Measurements from ENCODE around the gene SLCO1B1.
"Not testable (repeated sequence)": the region's sequence is repeated elsewhere in the genome, so short reads cannot be mapped to it uniquely, and the experiment has no call there.

Gene SLCO1B1

DNA sequence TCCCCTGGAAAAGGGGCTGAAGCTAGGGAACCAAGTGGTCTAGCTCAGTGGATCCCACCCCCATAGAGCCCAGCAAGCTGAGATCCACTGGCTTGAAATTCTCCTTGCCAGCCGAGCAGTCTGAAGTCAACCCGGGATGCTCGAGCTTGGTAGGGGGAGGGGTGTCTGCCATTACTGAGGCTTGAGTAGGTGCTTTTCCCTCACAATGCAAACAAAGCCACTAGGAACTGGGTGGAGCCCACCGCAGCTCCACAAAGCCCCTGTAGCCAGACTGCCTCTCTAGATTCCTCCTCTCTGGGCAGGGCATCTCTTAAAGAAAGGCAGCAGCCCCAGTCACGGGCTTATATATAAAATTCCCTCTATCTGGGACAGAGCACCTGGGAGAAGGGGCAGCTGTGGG, 18.9 kb downstream of the SLCO1B1 start:
- not testable (repeated sequence) for H3K36me3 ChIP-seq (ENCODE audit: control insufficient read depth in 1 of 2, insufficient read depth in 2 of 2, low read length in 2 of 2); H3K9me3 ChIP-seq (ENCODE audit: control insufficient read depth in 1 of 2, low read length in 2 of 2); H3K27ac ChIP-seq (ENCODE audit: low read length); H3K4me1 ChIP-seq (ENCODE audit: control insufficient read depth in 1 of 2, insufficient read depth in 2 of 2, low read length in 2 of 2); H3K27me3 ChIP-seq (ENCODE audit: low read depth, low read length); H3K4me3 ChIP-seq (ENCODE audit: low read depth in 1 of 2, low read length in 2 of 2)

DNA sequence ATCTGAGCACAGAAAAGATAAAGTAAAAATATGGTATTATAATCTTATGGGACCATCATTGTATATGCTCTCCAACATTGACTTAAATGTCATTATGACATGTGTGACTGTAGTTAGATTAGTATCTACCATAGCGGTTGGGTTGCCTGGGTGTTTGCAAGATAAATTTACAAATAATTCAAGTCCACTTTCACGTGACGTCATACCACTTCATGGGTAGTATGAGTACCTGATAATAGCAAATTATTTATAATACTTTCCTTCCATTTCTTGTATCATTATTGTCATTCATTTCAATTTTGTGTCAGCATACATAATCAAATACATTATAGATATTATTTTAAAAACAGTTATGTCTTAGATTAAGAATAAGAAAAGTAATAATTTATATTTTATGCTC, 20.2 kb downstream of the SLCO1B1 start:
- no peaks in the 10 kb centered on the region for H3K36me3 ChIP-seq (ENCODE audit: control insufficient read depth in 1 of 2, insufficient read depth in 2 of 2, low read length in 2 of 2)
- no peaks in the 10 kb centered on the region for H3K27me3 ChIP-seq (ENCODE audit: low read depth, low read length)
- no peaks in the 10 kb centered on the region for H3K4me1 ChIP-seq (ENCODE audit: control insufficient read depth in 1 of 2, insufficient read depth in 2 of 2, low read length in 2 of 2)
- H3K27ac ChIP-seq (ENCODE audit: low read length), result no peak overlapping the region
- H3K9me3 ChIP-seq (ENCODE audit: control insufficient read depth in 1 of 2, low read length in 2 of 2), result no peaks in the 10 kb centered on the region
- no peak overlapping the region for H3K4me3 ChIP-seq (ENCODE audit: low read depth in 1 of 2, low read length in 2 of 2)

DNA sequence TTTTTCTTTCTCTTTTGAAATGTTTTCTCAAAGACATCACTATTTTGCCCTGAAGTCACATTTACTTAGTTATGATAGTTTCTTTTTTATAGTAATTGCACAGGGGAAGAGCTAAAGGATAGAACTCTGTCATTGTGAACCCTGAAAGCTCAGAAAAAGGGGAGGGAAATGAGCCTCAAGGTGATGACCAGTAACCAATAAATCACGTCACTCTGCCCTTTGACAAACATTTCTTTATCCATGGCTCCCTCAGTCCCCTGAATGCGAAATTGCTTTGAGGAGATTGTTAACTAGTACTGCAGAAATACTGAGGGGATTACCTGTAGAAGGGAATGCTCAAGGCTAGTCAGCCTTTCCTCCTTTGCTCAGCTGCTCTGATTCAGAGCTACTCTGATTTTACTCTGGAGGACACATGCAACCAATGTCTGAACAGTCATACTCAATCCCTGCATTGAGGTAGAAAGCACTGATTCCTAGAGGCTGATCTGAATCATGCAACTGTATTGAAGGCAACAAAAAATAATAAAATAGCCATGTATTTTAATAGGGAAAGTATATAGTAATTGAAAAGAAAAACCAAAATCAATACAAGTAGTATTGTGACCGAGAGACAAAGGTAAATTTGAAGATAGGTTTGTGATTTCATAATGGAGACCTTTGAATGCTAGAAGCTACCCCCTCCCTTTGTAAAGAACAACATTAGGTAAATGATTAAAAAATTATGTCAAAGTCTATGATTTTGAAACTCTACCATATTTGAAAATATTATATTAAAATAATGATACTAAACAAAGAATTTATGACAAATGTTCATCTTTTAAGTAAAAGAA, 24.7 kb downstream of the SLCO1B1 start:
- no peak overlapping the region for H3K27ac ChIP-seq (ENCODE audit: low read length)
- H3K4me3 ChIP-seq (ENCODE audit: low read depth in 1 of 2, low read length in 2 of 2), result no peak overlapping the region
- H3K36me3 ChIP-seq (ENCODE audit: control insufficient read depth in 1 of 2, insufficient read depth in 2 of 2, low read length in 2 of 2), result no peaks in the 10 kb centered on the region

DNA sequence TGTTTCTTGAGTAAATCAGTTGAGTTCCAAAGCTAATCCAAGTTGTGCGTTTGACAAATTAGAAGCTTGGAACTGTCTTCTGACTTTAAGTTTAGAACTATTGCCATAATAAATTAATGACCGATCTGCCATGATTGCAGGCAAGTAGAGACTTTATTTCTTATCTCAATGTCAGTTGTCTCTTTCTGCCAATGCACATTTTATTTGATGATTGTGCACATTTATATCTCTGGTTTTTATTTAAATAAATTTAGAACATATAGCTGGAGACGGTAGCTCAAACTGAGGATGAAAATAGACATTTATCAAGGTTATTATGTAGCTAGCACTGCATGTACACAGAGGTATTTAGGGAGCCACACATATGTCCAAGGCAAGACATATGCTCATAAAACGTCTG, 34.1 kb downstream of the SLCO1B1 start:
- Histone ChIP-seq H3K4me3 (ENCODE audit: low read depth in 1 of 2, low read length in 2 of 2) (no peak overlapping the region), H3K4me1 (ENCODE audit: control insufficient read depth in 1 of 2, insufficient read depth in 2 of 2, low read length in 2 of 2) (no peaks in the 10 kb centered on the region), H3K27ac (ENCODE audit: low read length) (no peak overlapping the region), H3K9me3 (ENCODE audit: control insufficient read depth in 1 of 2, low read length in 2 of 2) (no peaks in the 10 kb centered on the region), H3K36me3 (ENCODE audit: control insufficient read depth in 1 of 2, insufficient read depth in 2 of 2, low read length in 2 of 2) (no peaks in the 10 kb centered on the region), H3K27me3 (ENCODE audit: low read depth, low read length) (no peaks in the 10 kb centered on the region)

More for the DNA sequence above, 24.7 kb downstream of the SLCO1B1 start:
- Histone ChIP-seq H3K9me3 (ENCODE audit: control insufficient read depth in 1 of 2, low read length in 2 of 2) (no peaks in the 10 kb centered on the region), H3K4me1 (ENCODE audit: control insufficient read depth in 1 of 2, insufficient read depth in 2 of 2, low read length in 2 of 2) (no peaks in the 10 kb centered on the region), H3K27me3 (ENCODE audit: low read depth, low read length) (no peaks in the 10 kb centered on the region)

DNA sequence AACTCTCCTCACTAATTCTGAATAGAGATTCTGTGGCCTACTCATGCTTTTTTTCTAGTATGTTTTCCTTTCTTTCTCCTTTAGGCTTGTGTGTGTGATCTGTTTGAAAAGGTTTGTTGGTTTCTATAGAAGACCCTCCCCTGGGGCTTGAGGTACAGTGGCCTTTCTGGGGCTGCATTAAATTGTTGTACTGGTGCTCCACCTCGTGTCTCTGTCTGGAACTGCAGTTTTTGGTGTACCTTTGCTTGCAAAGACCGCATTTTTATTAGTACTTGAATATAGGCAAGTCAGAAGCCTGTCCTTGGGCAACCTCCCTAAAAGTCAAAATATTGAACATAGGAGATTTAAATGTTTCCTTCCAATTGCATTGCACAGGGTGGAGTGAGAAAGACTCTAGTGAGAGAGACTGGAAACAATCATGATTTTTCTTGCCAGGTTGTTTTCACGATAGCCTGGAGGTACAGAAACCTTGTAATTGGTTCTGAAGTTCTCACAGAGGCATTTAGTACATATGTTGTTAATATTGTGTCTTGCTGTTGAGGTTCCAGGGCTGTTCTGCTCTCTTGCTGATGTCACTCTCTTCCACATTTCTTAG, 39.0 kb downstream of the SLCO1B1 start:
- Histone ChIP-seq H3K27ac (ENCODE audit: low read length) (no peak overlapping the region), H3K4me1 (ENCODE audit: control insufficient read depth in 1 of 2, insufficient read depth in 2 of 2, low read length in 2 of 2) (no peaks in the 10 kb centered on the region), H3K36me3 (ENCODE audit: control insufficient read depth in 1 of 2, insufficient read depth in 2 of 2, low read length in 2 of 2) (no peaks in the 10 kb centered on the region), H3K4me3 (ENCODE audit: low read depth in 1 of 2, low read length in 2 of 2) (no peak overlapping the region), H3K9me3 (ENCODE audit: control insufficient read depth in 1 of 2, low read length in 2 of 2) (no peaks in the 10 kb centered on the region), H3K27me3 (ENCODE audit: low read depth, low read length) (no peaks in the 10 kb centered on the region)

DNA sequence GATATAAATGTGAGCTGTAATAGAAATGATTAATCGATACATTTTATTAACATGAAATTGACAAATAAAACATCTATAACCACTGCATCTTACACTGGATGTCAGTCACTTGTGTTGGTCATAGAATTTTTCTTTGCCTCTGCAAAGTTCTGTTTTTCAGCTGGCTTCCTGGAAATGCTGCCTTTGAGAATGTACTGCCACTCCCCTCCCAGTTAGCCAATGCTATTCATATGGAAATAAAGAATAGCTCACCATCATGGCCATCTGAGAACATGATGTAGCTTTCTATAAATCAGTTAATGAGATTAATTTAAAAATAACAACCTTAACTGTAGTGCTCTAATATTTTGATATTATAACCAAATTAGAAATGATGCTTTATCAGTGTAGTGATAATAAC, 41.1 kb downstream of the SLCO1B1 start:
- no peaks in the 10 kb centered on the region for H3K36me3 ChIP-seq (ENCODE audit: control insufficient read depth in 1 of 2, insufficient read depth in 2 of 2, low read length in 2 of 2)
- H3K4me3 ChIP-seq (ENCODE audit: low read depth in 1 of 2, low read length in 2 of 2), result no peak overlapping the region
- H3K9me3 ChIP-seq (ENCODE audit: control insufficient read depth in 1 of 2, low read length in 2 of 2), result no peaks in the 10 kb centered on the region
- no peaks in the 10 kb centered on the region for H3K4me1 ChIP-seq (ENCODE audit: control insufficient read depth in 1 of 2, insufficient read depth in 2 of 2, low read length in 2 of 2)
- H3K27me3 ChIP-seq (ENCODE audit: low read depth, low read length), result no peaks in the 10 kb centered on the region
- no peak overlapping the region for H3K27ac ChIP-seq (ENCODE audit: low read length)

DNA sequence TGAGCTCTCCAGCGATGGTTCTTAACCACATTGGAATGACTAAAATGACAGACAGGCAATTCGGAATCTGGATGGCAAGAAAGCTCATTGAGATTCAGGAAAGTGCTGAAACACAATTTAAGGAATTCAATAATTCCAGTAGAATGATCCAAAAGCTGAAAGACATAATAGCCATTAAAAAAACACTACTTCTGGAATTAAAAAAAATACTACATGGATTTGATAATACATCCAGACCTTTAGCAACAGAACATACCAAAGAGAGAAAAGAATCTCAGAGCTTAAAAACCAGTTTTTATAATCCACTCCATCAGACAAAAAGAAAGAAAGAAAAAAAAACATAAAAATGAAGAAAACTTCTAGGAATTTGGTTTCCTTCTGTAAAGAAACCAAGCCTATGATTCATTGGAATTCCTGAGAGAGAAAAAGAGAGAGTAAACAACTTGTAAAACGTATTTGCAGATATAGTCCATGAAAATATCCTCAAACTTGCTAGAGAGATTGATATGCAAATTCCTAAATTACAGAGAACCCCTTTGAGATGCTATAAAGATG, 52.8 kb downstream of the SLCO1B1 start:
- no peaks in the 10 kb centered on the region for H3K4me1 ChIP-seq (ENCODE audit: control insufficient read depth in 1 of 2, insufficient read depth in 2 of 2, low read length in 2 of 2)
- no peaks in the 10 kb centered on the region for H3K9me3 ChIP-seq (ENCODE audit: control insufficient read depth in 1 of 2, low read length in 2 of 2)
- no peak overlapping the region for H3K4me3 ChIP-seq (ENCODE audit: low read depth in 1 of 2, low read length in 2 of 2)
- no peaks in the 10 kb centered on the region for H3K27me3 ChIP-seq (ENCODE audit: low read depth, low read length)
- H3K36me3 ChIP-seq (ENCODE audit: control insufficient read depth in 1 of 2, insufficient read depth in 2 of 2, low read length in 2 of 2), result no peaks in the 10 kb centered on the region
- no peak overlapping the region for H3K27ac ChIP-seq (ENCODE audit: low read length)

DNA sequence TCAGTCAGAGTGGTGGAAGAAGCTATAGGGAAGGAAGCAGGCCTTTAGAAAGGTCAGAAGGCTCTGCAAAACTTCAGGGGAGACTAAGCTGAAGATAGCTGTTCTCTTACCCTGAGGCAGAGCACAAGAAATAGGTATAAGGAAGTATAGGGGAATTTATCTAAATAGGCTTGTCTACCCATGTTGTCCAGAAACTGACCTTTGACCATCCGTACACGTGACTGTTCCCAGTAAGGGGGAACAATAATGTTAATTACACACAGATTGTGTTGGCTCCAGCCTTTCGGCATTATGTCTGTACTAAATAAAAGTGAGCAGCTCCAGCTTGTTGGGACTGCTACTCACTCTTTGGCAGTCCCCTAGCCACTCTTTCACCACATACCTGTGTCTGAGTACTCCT, 59.0 kb downstream of the SLCO1B1 start:
- H3K36me3 ChIP-seq (ENCODE audit: control insufficient read depth in 1 of 2, insufficient read depth in 2 of 2, low read length in 2 of 2), result no peaks in the 10 kb centered on the region
- no peak overlapping the region for H3K4me3 ChIP-seq (ENCODE audit: low read depth in 1 of 2, low read length in 2 of 2)
- H3K27ac ChIP-seq (ENCODE audit: low read length), result no peak overlapping the region
- peaks cover 2 to 6% of the 10 kb centered on the region in 2 donors for H3K9me3 ChIP-seq (ENCODE audit: control insufficient read depth in 1 of 2, low read length in 2 of 2)
- H3K4me1 ChIP-seq (ENCODE audit: control insufficient read depth in 1 of 2, insufficient read depth in 2 of 2, low read length in 2 of 2), result no peaks in the 10 kb centered on the region
- H3K27me3 ChIP-seq (ENCODE audit: low read depth, low read length), result no peaks in the 10 kb centered on the region

DNA sequence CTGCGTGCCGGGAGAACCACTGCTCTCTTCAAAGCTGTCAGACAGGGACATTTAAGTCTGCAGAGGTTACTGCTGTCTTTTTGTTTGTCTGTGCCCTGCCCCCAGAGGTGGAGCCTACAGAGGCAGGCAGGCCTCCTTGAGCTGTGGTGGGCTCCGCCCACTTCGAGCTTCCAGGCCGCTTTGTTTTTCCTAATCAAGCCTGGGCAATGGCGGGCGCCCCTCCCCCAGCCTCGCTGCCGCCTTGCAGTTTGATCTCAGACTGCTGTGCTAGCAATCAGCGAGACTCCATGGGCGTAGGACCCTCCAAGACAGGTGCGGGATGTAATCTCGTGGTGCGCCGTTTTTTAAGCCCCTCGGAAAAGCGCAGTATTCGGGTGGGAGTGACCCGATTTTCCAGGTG, 83.4 kb downstream of the SLCO1B1 start:
- not testable (repeated sequence) for H3K27me3 ChIP-seq (ENCODE audit: low read depth, low read length); H3K4me1 ChIP-seq (ENCODE audit: control insufficient read depth in 1 of 2, insufficient read depth in 2 of 2, low read length in 2 of 2); H3K9me3 ChIP-seq (ENCODE audit: control insufficient read depth in 1 of 2, low read length in 2 of 2); H3K36me3 ChIP-seq (ENCODE audit: control insufficient read depth in 1 of 2, insufficient read depth in 2 of 2, low read length in 2 of 2); H3K4me3 ChIP-seq (ENCODE audit: low read depth in 1 of 2, low read length in 2 of 2); H3K27ac ChIP-seq (ENCODE audit: low read length)

DNA sequence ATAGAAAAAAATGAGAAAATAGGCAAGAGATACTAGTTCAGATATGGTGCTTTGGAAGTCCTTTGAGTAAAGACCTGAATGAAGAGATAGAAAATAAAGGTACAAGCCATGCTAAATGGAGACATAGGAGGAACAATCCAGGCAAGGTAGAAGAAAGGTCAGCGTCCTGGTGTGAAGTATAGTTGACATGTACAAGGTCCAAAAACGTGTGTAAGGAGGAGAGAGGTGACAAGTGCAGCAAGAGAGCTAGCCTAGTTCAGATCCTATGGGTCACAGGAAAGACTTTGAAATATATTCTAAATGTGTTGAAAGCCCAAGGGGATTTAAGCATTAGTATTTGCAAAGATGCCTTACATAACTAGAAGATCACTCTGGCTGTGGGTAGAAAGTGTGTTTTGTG, 88.2 kb downstream of the SLCO1B1 start:
- Histone ChIP-seq H3K36me3 (ENCODE audit: control insufficient read depth in 1 of 2, insufficient read depth in 2 of 2, low read length in 2 of 2) (no peaks in the 10 kb centered on the region), H3K4me3 (ENCODE audit: low read depth in 1 of 2, low read length in 2 of 2) (no peak overlapping the region), H3K9me3 (ENCODE audit: control insufficient read depth in 1 of 2, low read length in 2 of 2) (no peaks in the 10 kb centered on the region), H3K27me3 (ENCODE audit: low read depth, low read length) (no peaks in the 10 kb centered on the region), H3K27ac (ENCODE audit: low read length) (no peak overlapping the region), H3K4me1 (ENCODE audit: control insufficient read depth in 1 of 2, insufficient read depth in 2 of 2, low read length in 2 of 2) (no peaks in the 10 kb centered on the region)

DNA sequence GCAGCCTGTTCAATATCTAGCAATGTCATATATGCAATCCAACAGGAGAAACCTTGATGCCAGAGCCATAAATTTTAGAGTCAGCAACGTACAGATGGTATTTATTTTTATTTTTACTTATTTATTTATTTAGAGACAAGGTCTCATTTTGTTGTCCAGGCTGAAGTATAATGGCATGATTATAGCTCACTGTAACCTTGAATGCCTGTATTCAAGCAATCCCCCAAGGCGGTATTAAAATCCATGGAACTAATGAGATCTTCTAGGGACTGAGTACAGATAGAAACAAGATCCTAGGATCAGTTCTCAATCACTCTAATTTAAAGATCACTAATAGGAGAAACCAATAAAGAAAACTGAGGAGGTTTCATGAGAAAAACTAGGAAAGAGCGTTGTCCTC, 89.3 kb downstream of the SLCO1B1 start:
- H3K36me3 ChIP-seq (ENCODE audit: control insufficient read depth in 1 of 2, insufficient read depth in 2 of 2, low read length in 2 of 2), result no peaks in the 10 kb centered on the region
- H3K27me3 ChIP-seq (ENCODE audit: low read depth, low read length), result no peaks in the 10 kb centered on the region

More for the DNA sequence above, 89.3 kb downstream of the SLCO1B1 start:
- no peak overlapping the region for H3K27ac ChIP-seq (ENCODE audit: low read length)
- no peaks in the 10 kb centered on the region for H3K9me3 ChIP-seq (ENCODE audit: control insufficient read depth in 1 of 2, low read length in 2 of 2)
- H3K4me1 ChIP-seq (ENCODE audit: control insufficient read depth in 1 of 2, insufficient read depth in 2 of 2, low read length in 2 of 2), result no peaks in the 10 kb centered on the region
- H3K4me3 ChIP-seq (ENCODE audit: low read depth in 1 of 2, low read length in 2 of 2), result no peak overlapping the region
